HEK293 (cell line): Measurements from ENCODE around the gene DIO1.

Experiments
- CTCF ChIA-PET: fragments of 350-600 bp; formaldehyde crosslinking; extraction: SDS; loops from one replicate; lab custom pipeline; 2021; ENCODE audit warnings: antibody characterized with exemption; lab: Yijun Ruan, JAX
- POLR2A ChIA-PET: fragments of 300-600 bp; formaldehyde crosslinking; extraction: SDS; loops from one replicate; lab custom pipeline; 2020; ENCODE audit warnings: antibody characterized with exemption, inconsistent platforms; lab: Yijun Ruan, JAX
- H3K27ac ChIP-seq: fragments of 200-500 bp; sonication (Bioruptor generic); 2 replicates; pipeline ENCODE4 v1.5.1; 2014; ENCODE audit warnings: low read depth, low read length, control low read depth, inconsistent platforms; ENCODE audit errors: extremely low read depth
- H3K36me3 ChIP-seq, 2 experiments: fragments of 200-500 bp in 1 of 2; sonication (Bioruptor generic) in 1 of 2; 1 replicate in 1 of 2; 2 replicates in 1 of 2; pipeline ENCODE4 v1.5.1; 2014 to 2017; ENCODE audit warnings: inconsistent platforms in 2 of 2, low read length in 2 of 2; ENCODE audit not compliant: control insufficient read depth in 2 of 2, insufficient read depth in 1 of 2
- H3K4me1 ChIP-seq: fragments of 200-500 bp; sonication (Bioruptor generic); 2 replicates; pipeline ENCODE4 v1.5.1; 2014; ENCODE audit warnings: mild to moderate bottlenecking, low read length, inconsistent platforms; ENCODE audit not compliant: control insufficient read depth, insufficient read depth
- H3K4me3 ChIP-seq: 2 replicates; pipeline ENCODE4 v1.5.1; 2011; ENCODE audit warnings: low read depth, mild to moderate bottlenecking, control low read depth, low read length, moderate library complexity
- H3K9me3 ChIP-seq: fragments of 200-500 bp; sonication (Bioruptor generic); 2 replicates; pipeline ENCODE4 v1.5.1; 2014; ENCODE audit warnings: low read depth, low read length, inconsistent platforms; ENCODE audit not compliant: control insufficient read depth, insufficient read depth
- BCL11B ChIP-seq: fragments of 450-650 bp; formaldehyde crosslinking; IDR thresholded peaks from 2 replicates; pipeline ENCODE4 v1.5.1; 2016; ENCODE audit warnings: low read depth, missing biosample characterization, missing genetic modification characterization
- CTCF ChIP-seq: fragments of 450-650 bp; formaldehyde crosslinking; IDR thresholded peaks from 2 replicates; pipeline ENCODE4 v1.5.1; 2016; ENCODE audit warnings: missing biosample characterization, missing genetic modification characterization
- HOXC10 ChIP-seq: sonication (generic); formaldehyde crosslinking; IDR thresholded peaks from 2 replicates; pipeline ENCODE4 v1.8.1; 2023; ENCODE audit warnings: mild to moderate bottlenecking, missing genetic modification reagents
- PBX3 ChIP-seq: sonication (generic); formaldehyde crosslinking; IDR thresholded peaks from 2 replicates; pipeline ENCODE4 v1.8.1; 2022; ENCODE audit warnings: mild to moderate bottlenecking, moderate library complexity, missing genetic modification reagents
- ZBTB48 ChIP-seq: fragments of 450-650 bp; formaldehyde crosslinking; IDR thresholded peaks from 2 replicates; pipeline ENCODE4 v1.5.1; 2016; ENCODE audit warnings: missing biosample characterization, missing genetic modification characterization
- ZBTB49 ChIP-seq: fragments of 450-650 bp; formaldehyde crosslinking; IDR thresholded peaks from 2 replicates; pipeline ENCODE4 v1.5.1; 2016; ENCODE audit warnings: missing biosample characterization, missing genetic modification characterization, low read depth
- ZNF157 ChIP-seq: fragments of 450-650 bp; formaldehyde crosslinking; IDR thresholded peaks from 2 replicates; pipeline ENCODE4 v1.5.1; 2016; ENCODE audit warnings: missing biosample characterization, missing genetic modification characterization
- ZNF174 ChIP-seq: fragments of 450-650 bp; formaldehyde crosslinking; IDR thresholded peaks from 2 replicates; pipeline ENCODE4 v1.5.0; 2017; ENCODE audit warnings: missing biosample characterization, mild to moderate bottlenecking, missing genetic modification characterization
- ZNF2 ChIP-seq: fragments of 450-650 bp; formaldehyde crosslinking; IDR thresholded peaks from 2 replicates; pipeline ENCODE4 v1.5.1; 2016; ENCODE audit warnings: missing biosample characterization, missing genetic modification characterization
- ZNF639 ChIP-seq: fragments of 450-650 bp; formaldehyde crosslinking; IDR thresholded peaks from 2 replicates; pipeline ENCODE4 v1.5.1; 2016; ENCODE audit warnings: missing biosample characterization, missing genetic modification characterization
- ZNF654 ChIP-seq: fragments of 450-650 bp; formaldehyde crosslinking; IDR thresholded peaks from 2 replicates; pipeline ENCODE4 v1.5.1; 2016; ENCODE audit warnings: low read depth, missing biosample characterization, missing genetic modification characterization
- ZNF747 ChIP-seq: fragments of 450-650 bp; formaldehyde crosslinking; IDR thresholded peaks from 2 replicates; pipeline ENCODE4 v1.5.1; 2016; ENCODE audit warnings: missing biosample characterization, missing genetic modification characterization

Gene DIO1

GRCh38 chr1:53948291-53948690 is 54.3 kb downstream of the DIO1 start:
- Histone ChIP-seq H3K9me3 (no peaks in the 10 kb centered on the region), H3K4me1 (peaks cover 5% of the 10 kb centered on the region; the same call in 1 of the 2 replicates), H3K36me3 (peaks cover 5 to 50% of the 10 kb centered on the region in 2 experiments), H3K4me3 (no peak overlapping the region), H3K27ac (no peak overlapping the region)
- ChIA-PET POLR2A (interaction anchor here (0.6 to 0.7 kb wide), 2 partner anchors 11 to 66 kb away, joined by 3 read pairs; no protein-coding TSS in a partner anchor), CTCF (interaction anchor here (0.6 to 5.7 kb wide), 11 partner anchors 8 to 355 kb away, joined by 3 to 56 read pairs (median 6); no protein-coding TSS in a partner anchor)
- TF ChIP-seq ZNF174 (tag by site-specific recombination): no peak
- no peak for TF ChIP-seq ZNF2 (tag by site-specific recombination)

GRCh38 chr1:53949023-53949990 is 55.3 kb downstream of the DIO1 start:
- H3K4me1 ChIP-seq: peaks cover 5% of the 10 kb centered on the region; the same call in 1 of the 2 replicates
- H3K9me3 ChIP-seq: no peaks in the 10 kb centered on the region
- no peak for TF ChIP-seq BCL11B (tag by site-specific recombination)
- TF ChIP-seq PBX3 (CRISPR knock-in tag): no peak
- peak; percentile 48; the same call in 1 of the 2 replicates for TF ChIP-seq CTCF
- TF ChIP-seq ZBTB48 (tag by site-specific recombination): peak; percentile 55; the same call in 1 of the 2 replicates
- TF ChIP-seq ZNF157 (tag by site-specific recombination): no peak
- peak; percentile 65 for TF ChIP-seq ZNF654 (tag by site-specific recombination)
- TF ChIP-seq ZNF639: no peak
- no peak for TF ChIP-seq HOXC10 (CRISPR knock-in tag)
- no peak for TF ChIP-seq ZBTB49 (tag by site-specific recombination)
- no peak overlapping the region for H3K4me3 ChIP-seq
- ChIA-PET CTCF (interaction anchor here (0.6 to 5.7 kb wide), 21 partner anchors 10 to 878 kb away, joined by 3 to 56 read pairs (median 3); no protein-coding TSS in a partner anchor), POLR2A (interaction anchor here (0.7 kb wide), 1 partner anchor 10 kb away, joined by 3 read pairs; no protein-coding TSS in a partner anchor)
- H3K27ac ChIP-seq: no peak overlapping the region
- H3K36me3 ChIP-seq: peaks cover 9 to 59% of the 10 kb centered on the region in 2 experiments

- no peak for TF ChIP-seq ZNF747
- H3K36me3 ChIP-seq: peaks cover 9 to 70% of the 10 kb centered on the region in 2 experiments
- no peaks in the 10 kb centered on the region for H3K9me3 ChIP-seq
- H3K4me3 ChIP-seq: no peak overlapping the region
- H3K4me1 ChIP-seq: peaks cover 5% of the 10 kb centered on the region; the same call in 1 of the 2 replicates
- ChIA-PET CTCF (interaction anchor here (0.6 to 5.7 kb wide), 2 partner anchors 91 to 130 kb away, joined by 3 to 53 read pairs; no protein-coding TSS in a partner anchor), POLR2A (no interaction called here)
- H3K27ac ChIP-seq: no peak overlapping the region
Observed at GRCh38 chr1:53951697-53952096, 57.7 kb downstream of the DIO1 start.
